Heart left ventricle (tissue), 16 donors: Measurements from ENCODE around the gene ZDHHC16. TPM values are rescaled to one million over a fixed set of nuclear protein-coding genes. Genes with fewer than 3 reads are reported as not detected.

ENCODE experiments used
- ATAC-seq, 4 donors: fragments of 200-7000 bp; cut with Tn5 transposase; one replicate each; pipeline ENCODE4 v1.9.1; 2020 to 2022; ENCODE audit warnings: moderate library complexity in 4 of 4, mild to moderate bottlenecking in 3 of 4, moderate number of reproducible peaks in 1 of 4
- DNase-seq, 5 donors: peaks; one replicate each; pipeline ENCODE4 v3.0.0-alpha.2; 2020
- H3K27ac ChIP-seq, 12 donors: fragments of 200-600 bp; sonication (generic) in 4 of 12; one replicate each; pipeline versions ENCODE4 v1.5.0 to v1.8.0; 2016 to 2022; ENCODE audit warnings: mild to moderate bottlenecking in 2 of 12
- H3K27me3 ChIP-seq, 9 donors: fragments of 200-600 bp; sonication (generic) in 2 of 9; one replicate each; pipeline versions ENCODE4 v1.5.1 to v1.8.0; 2016 to 2022; ENCODE audit warnings: mild to moderate bottlenecking in 3 of 9
- H3K36me3 ChIP-seq, 9 donors: fragments of 200-600 bp; sonication (generic) in 2 of 9; one replicate each; pipeline versions ENCODE4 v1.5.0 to v1.8.0; 2018 to 2022; ENCODE audit warnings: mild to moderate bottlenecking in 2 of 9
- H3K4me1 ChIP-seq, 12 donors: fragments of 200-600 bp; sonication (generic) in 4 of 12; one replicate each; pipeline versions ENCODE4 v1.5.0 to v1.8.0; 2016 to 2022; ENCODE audit warnings: mild to moderate bottlenecking in 3 of 12
- H3K4me3 ChIP-seq, 12 donors: fragments of 200-600 bp; sonication (generic) in 4 of 12; one replicate each; pipeline versions ENCODE4 v1.5.0 to v1.8.0; 2017 to 2022; ENCODE audit warnings: mild to moderate bottlenecking in 9 of 12, moderate library complexity in 4 of 12
- H3K9me3 ChIP-seq, 12 donors: fragments of 200-600 bp; sonication (generic) in 4 of 12; one replicate each; pipeline versions ENCODE4 v1.5.0 to v1.8.0; 2016 to 2022; ENCODE audit warnings: mild to moderate bottlenecking in 1 of 12
- CTCF ChIP-seq, 12 donors: fragments of 200-600 bp; sonication (generic) in 4 of 12; IDR thresholded peaks; one replicate each; pipeline versions ENCODE4 v1.5.0 to v1.8.0; 2018 to 2022; ENCODE audit warnings: antibody characterized with exemption in 12 of 12, mild to moderate bottlenecking in 5 of 12
- POLR2A ChIP-seq, 2 donors: fragments of 450-650 bp; IDR thresholded peaks; one replicate each; pipeline ENCODE4 v1.6.1; 2017; ENCODE audit warnings: antibody characterized with exemption in 2 of 2, mild to moderate bottlenecking in 2 of 2, moderate library complexity in 2 of 2
- WGBS, 4 donors: extraction: QIAGEN DNeasy Blood & Tissue Kit in 2 of 4; methylation state at CpG; one replicate each; pipeline versions ENCODE4 v1.1.5 to v1.1.7; 2013 to 2018; 5-methylcytosine and 5-hydroxymethylcytosine counted together
- intact Hi-C, 10 donors: fragments of 100-400 bp; cut with DNase I; formaldehyde crosslinking; loops; one replicate each; pipeline versions ENCODE4 v1.11.1 to v1.14.2; 2022
- polyA plus RNA-seq, 2 donors: library from polyadenylated mRNA; stranded (reverse); fragments of 200-250 nt; gene quantifications; one replicate each; pipeline ENCODE4 v1.2.3, GENCODE V29; 2013
- total RNA-seq, 9 donors: library from RNA; depleted of rRNA in 2 of 9; stranded (reverse); fragments of >200 nt in 2 of 9; fragmentation: NEBNext Ultra II Directional in 3 of 9; extraction: Animal tissue kit (Norgen Biotek cat#: 25700) in 3 of 9; gene quantifications; one replicate each; pipeline versions ENCODE4 v1.1.0 to v1.2.4, GENCODE V29; 2016 to 2023
- donor health status: ischemic (EF 13 %, LVEDD 7.1; RV severe dilation, severe dysfunction).
- donor health status: healthy with polysubstance abuse.
- donor health status: DM: no; HTN: yes; CAD: no.
- donor health status: DM: no; HTN: no; CAD: no.
- donor health status: ischemic (EF 25% LVEDD 6.9; RV normal size, moderate dysfunction).
- donor health status: ischemic (EF 25% LVEDD 5.7; RV mildly dilated, moderate dysfunction).
- donor health status: healthy.
- donor health status: DM: yes; HTN: yes; CAD: no.
- donor health status: ischemic (EF 35%, LVEDD 5.7; RV mildly dilated, moderate dysfunction).
- donor health status: nonischemic (EF 11% LVEDD 7.7; RV severe dilation, severe dysfunction).
- donor health status: DM: yes; HTN: yes; CAD: no.
- donor health status: PGD.
- donor health status: ischemic (EF 29% LVEDD 5.4; RV normal size, mild dysfunction).
- donor health status: nonischemic (EF 23%, LVEDD 6.1; RV moderate dilation, normal function).

Gene ZDHHC16
- total and polyA plus RNA-seq, 11 donors: 16.2 to 59.5 (median 25.2) TPM

- intact Hi-C loops: no loop called here
- H3K27ac ChIP-seq: peak within 1 kb of the TSS; percentile 49 to 96 (median 93)
- H3K36me3 ChIP-seq: peaks cover 0 to 34% (median 20%) of the 10 kb centered on the region in 9 donors
- H3K27me3 ChIP-seq: no peaks in the 10 kb centered on the region
- H3K4me3 ChIP-seq: peak within 1 kb of the TSS; percentile 60 to 99 (median 84)
- ATAC-seq (peak; percentile 95 to 97 (median 97)), DNase-seq (peak; percentile 96 to 99 (median 97))
- WGBS, 4 donors: 0 to 1% (median 0%) methylated on average over 28 to 89 of the region's 90 CpGs
- H3K9me3 ChIP-seq: no peaks in the 10 kb centered on the region
- TF ChIP-seq CTCF (IDR thresholded peaks at IDR 0.05) (peak; percentile 53 to 81 (median 67)), POLR2A (IDR thresholded peaks at IDR 0.05) (peak in 1 of 2 donors; percentile 80)
- H3K4me1 ChIP-seq: peaks cover 3 to 63% (median 27%) of the 10 kb centered on the region in 12 donors
Observed at GRCh38 chr10:97425964-97426775, 19.8 kb upstream of the ZDHHC16 start, which contains the start of gene PGAM1. PGAM1 (plus strand) TSS chr10:97426191; CDS start chr10:97426308, 117 bp downstream.

DNA sequence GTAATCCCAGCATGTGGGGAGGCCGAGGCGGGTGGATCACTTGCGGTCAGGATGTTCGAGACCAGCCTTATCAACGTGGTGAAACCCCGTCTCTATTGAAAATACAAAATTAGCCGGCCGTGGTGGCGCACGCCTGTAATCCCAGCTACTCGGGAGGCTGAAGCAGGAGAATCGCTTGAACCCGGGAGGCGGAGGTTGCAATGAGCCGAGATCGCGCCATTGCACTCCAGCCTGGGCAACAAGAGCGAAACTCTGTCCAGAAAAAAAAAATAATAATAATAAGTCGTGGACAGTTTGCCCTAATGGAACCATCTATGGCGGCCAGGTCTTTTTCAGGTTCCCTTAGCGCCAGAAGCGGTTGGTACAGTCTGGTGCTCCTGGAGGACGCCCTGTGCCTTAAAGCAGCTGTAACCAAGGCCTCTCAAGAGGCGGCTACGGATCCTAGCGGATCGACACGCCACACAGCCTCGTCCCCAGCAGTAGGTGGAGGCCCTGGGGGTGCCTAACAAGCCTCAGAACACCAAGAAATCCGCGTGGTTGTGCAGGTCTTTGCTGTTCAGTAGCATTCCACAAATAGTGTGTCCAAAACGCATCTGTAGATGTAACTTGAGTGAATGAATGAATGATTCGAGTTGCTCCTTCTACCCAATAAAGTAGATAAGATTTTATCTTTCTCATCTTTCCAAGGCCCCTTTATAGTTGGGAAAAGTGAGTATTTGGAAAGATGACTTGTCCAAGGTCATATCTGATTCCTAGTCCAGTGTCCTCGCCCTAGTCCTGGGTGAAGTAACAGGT lies 19.0 kb upstream of the ZDHHC16 start:
- WGBS, 4 donors: 9 to 16% (median 10%) methylated on average over 34 of the region's 34 CpGs
- TF ChIP-seq POLR2A (IDR thresholded peaks at IDR 0.05) (no peak), CTCF (IDR thresholded peaks at IDR 0.05) (no peak)
- ATAC-seq: peak in 1 of 4 donors; percentile 9
- H3K9me3 ChIP-seq: no peaks in the 10 kb centered on the region
- H3K36me3 ChIP-seq: peaks cover 0 to 42% (median 28%) of the 10 kb centered on the region in 9 donors
- DNase-seq: no peak
- no peaks in the 10 kb centered on the region for H3K27me3 ChIP-seq
- peak overlapping the region in 11 of 12 donors; percentile 78 to 96 (median 93) for H3K27ac ChIP-seq
- intact Hi-C loops: no loop called here
- H3K4me3 ChIP-seq: peak overlapping the region; percentile 60 to 99 (median 84)
- peaks cover 3 to 61% (median 27%) of the 10 kb centered on the region in 12 donors for H3K4me1 ChIP-seq

DNA sequence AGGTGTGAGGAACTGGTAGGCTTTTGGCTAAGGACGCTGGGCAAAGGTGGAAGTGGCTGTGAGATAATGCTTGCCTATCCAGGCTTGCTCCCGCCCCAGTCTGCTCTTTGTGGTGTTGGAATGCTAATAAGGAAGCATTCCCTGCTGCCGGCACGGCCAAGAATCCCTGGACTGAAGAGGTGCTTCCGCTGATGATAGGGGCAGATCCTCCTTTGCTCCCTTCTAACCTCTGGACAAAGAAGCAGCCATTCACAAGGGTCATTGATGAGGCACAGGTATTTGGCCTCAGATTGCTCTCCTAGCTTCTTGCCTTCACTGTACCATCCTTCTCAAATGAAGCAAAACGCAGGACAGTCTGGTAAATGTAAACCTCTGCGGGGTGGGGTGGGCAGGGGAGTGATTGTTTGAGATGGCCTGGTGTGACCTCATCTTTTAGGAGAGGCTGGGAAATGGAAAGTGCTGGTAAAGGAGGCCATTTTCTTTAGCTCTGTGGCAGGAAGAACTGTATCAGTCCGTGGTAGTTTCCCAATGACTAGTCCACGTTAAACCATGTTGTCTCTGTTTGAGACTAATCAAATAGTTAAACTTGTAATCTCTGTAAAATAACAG lies 18.3 kb upstream of the ZDHHC16 start:
- no peak for DNase-seq
- ATAC-seq: peak in 3 of 4 donors; percentile 0 to 18 (median 2)
- H3K4me3 ChIP-seq: peak overlapping the region in 11 of 12 donors; percentile 17 to 99 (median 83)
- peaks cover 0 to 44% (median 31%) of the 10 kb centered on the region in 9 donors for H3K36me3 ChIP-seq
- WGBS, 4 donors: 12 to 18% (median 13%) methylated on average over 7 to 9 of the region's 9 CpGs
- no peaks in the 10 kb centered on the region for H3K9me3 ChIP-seq
- TF ChIP-seq CTCF (IDR thresholded peaks at IDR 0.05) (no peak), POLR2A (IDR thresholded peaks at IDR 0.05) (no peak)
- H3K27ac ChIP-seq: peak overlapping the region in 11 of 12 donors; percentile 78 to 96 (median 93)
- H3K27me3 ChIP-seq: no peaks in the 10 kb centered on the region
- intact Hi-C loops: loop anchor here in 1 of 10 donors (2.0 kb wide), 1 partner anchor 17 kb away; no protein-coding TSS in a partner anchor
- H3K4me1 ChIP-seq: peaks cover 3 to 54% (median 27%) of the 10 kb centered on the region in 12 donors
